Spleen (tissue), 7 donors: ENCODE measurements around the gene SRGAP2B.
"Not testable (repeated sequence)": the region's sequence is repeated elsewhere in the genome, so short reads cannot be mapped to it uniquely, and the experiment has no call there.

Source experiments
- POLR2A ChIP-seq, 3 donors: fragments of 450-650 bp; IDR thresholded peaks; one replicate each; pipeline ENCODE4 v1.5.1; 2017; ENCODE audit warnings: antibody characterized with exemption in 3 of 3, mild to moderate bottlenecking in 1 of 3
- POLR2AphosphoS5 ChIP-seq, 3 donors: sonication (generic); formaldehyde crosslinking; IDR thresholded peaks; one replicate each; pipeline ENCODE4 v1.5.1; 2017; ENCODE audit warnings: antibody characterized with exemption in 3 of 3
- TF ChIP-seq, protein P1 (sequence below), 11 experiments: fragments of 200-600 bp in 7 of 11; fragments of 450-650 bp in 4 of 11; sonication (generic) in 4 of 11; IDR thresholded peaks in 8 of 11; conservative IDR thresholded peaks in 3 of 11; 1 replicate in 7 of 11; 2 replicates in 4 of 11; pipeline versions ENCODE4 v1.4.0 to v1.8.0; 2016 to 2021; ENCODE audit warnings: antibody characterized with exemption in 11 of 11, inconsistent platforms in 4 of 11, mild to moderate bottlenecking in 1 of 11
- donor health status: DM: no; HTN: no; CAD: no; lungs with moderate emphysema.
- donor health status: DM: no; HTN: no; CAD: no.
- donor health status: DM: no; HTN: no; CAD: no.

DNA sequence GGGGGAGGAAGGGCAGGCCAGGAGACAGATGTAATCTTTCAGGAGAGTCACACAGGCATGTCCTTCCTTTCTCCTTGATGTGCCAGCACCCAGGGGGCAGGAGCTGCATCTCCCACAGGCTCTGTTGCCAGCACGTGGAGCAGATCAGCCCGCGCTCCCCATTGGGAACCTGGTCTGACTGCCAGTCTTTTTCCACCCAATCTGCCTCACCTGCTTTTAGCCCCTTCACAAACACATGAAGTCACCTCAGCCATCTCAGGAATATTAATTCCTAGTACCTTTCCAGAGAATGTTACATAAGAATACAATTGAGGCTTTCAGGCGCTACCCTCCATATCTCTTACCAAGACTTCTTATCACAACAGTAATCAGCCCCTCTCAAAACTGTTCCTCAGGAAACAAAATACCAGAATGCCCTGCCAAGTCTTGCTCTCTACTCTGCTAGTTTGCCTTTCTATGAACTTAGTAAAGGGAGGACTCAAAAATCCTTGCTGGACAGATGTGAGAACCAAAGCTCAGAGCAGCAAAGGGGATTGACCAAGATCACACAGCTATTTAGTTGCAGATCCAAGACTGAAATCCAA lies 94.3 kb downstream of the SRGAP2B start:
- TF ChIP-seq, protein P1, sequence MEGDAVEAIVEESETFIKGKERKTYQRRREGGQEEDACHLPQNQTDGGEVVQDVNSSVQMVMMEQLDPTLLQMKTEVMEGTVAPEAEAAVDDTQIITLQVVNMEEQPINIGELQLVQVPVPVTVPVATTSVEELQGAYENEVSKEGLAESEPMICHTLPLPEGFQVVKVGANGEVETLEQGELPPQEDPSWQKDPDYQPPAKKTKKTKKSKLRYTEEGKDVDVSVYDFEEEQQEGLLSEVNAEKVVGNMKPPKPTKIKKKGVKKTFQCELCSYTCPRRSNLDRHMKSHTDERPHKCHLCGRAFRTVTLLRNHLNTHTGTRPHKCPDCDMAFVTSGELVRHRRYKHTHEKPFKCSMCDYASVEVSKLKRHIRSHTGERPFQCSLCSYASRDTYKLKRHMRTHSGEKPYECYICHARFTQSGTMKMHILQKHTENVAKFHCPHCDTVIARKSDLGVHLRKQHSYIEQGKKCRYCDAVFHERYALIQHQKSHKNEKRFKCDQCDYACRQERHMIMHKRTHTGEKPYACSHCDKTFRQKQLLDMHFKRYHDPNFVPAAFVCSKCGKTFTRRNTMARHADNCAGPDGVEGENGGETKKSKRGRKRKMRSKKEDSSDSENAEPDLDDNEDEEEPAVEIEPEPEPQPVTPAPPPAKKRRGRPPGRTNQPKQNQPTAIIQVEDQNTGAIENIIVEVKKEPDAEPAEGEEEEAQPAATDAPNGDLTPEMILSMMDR (IDR thresholded peaks at IDR 0.05 in 8 of 11, conservative IDR thresholded peaks at IDR 0.05 in 3 of 11): not testable (repeated sequence)
- TF ChIP-seq POLR2A, POLR2AphosphoS5 (IDR thresholded peaks at IDR 0.05): not testable (repeated sequence)
